Measurements from ENCODE around the gene HK1.
A peak's percentile ranks its signal among the peaks of the same experiment; 100 is the strongest.

The HK1 gene

DNA sequence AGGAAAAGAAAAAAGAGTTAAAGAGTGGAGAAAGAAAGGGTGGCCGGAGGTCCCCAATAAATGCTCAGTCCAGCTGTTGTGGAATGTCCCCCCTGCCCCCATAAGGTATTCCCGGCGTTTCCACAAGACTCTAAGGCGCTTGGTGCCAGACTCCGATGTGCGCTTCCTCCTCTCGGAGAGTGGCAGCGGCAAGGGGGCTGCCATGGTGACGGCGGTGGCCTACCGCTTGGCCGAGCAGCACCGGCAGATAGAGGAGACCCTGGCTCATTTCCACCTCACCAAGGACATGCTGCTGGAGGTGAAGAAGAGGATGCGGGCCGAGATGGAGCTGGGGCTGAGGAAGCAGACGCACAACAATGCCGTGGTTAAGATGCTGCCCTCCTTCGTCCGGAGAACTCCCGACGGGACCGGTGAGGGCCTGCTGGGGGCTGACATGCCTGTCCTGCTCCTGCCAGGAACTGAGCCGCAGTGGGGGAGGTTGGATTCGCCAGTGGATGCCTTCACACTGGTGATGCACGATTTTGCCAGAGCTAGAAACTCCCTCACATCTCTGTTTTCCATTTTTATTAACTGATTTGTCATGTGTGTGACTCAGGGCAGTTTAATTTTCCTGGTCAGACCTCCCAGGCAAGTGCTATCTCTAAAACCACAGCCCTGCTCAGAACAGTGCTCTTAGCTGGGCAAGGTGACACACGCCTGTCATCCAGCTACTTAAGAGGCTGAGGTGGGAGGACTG lies 104.3 kb downstream of the HK1 start:
- no peak for DNase-seq

- no peak for DNase-seq
These were observed 105.3 kb downstream of the HK1 start for GRCh38 chr10:69383558-69383957.

DNA sequence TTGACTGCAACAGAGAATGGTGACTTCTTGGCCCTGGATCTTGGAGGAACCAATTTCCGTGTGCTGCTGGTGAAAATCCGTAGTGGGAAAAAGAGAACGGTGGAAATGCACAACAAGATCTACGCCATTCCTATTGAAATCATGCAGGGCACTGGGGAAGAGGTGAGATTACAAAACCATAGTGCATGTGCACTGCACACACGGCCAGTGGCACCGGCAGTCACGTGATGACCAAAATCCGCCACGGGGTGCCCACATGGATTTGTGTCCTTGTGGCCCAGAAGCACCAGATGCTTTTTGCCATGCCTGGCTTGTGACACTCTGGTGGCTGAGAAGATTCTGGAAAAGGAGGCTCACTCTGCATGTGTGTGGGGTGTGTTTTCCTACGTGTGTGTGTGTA lies 106.0 kb downstream of the HK1 start:
- DNase-seq: no peak

GRCh38 chr10:69385454-69386350 lies 107.4 kb downstream of the HK1 start:
- DNase-seq: no peak

DNA sequence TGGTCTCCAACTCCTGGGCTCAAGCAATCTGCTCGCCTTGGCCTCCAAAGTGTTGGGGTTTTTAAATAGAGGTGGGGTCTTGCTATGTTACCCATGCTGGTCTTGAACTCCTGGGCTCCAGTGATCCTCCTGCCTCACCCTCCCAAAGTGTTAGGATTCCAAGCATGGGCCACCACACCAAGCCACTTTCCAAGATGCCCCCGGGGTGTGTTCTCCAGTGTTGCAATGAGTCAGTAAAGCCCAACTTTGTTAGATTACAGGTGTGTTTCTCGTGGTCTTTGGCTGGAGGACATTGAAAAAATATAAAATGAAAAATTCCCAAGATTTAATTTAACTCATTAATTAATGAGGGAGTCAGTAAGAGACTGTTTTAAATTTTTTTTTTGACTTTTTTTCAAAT lies 109.2 kb downstream of the HK1 start:
- DNase-seq: no peak

- DNase-seq: no peak
These were observed 110.2 kb downstream of the HK1 start for GRCh38 chr10:69388488-69388887.

- no peak for DNase-seq
These were observed 111.7 kb downstream of the HK1 start for GRCh38 chr10:69389827-69390490.

DNA sequence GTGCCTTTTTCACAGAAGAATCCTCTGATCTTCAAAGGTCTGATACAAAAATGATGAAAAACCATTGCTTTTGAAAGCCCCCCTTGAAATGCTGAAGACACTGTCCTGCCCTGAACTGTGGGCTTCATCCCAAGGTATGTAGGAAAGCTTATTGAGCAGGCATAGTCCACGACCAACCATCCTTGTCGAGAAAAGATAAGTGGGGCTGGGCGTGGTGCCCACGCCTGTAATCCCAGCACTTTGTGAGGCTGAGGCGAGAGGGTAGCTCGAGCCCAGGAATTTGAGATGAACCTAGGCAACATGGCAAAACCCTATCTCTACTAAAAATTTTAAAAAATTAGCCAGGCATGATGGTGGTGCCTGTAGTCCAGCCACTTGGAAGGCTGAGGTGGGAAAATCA lies 112.9 kb downstream of the HK1 start:
- no peak for DNase-seq

DNA sequence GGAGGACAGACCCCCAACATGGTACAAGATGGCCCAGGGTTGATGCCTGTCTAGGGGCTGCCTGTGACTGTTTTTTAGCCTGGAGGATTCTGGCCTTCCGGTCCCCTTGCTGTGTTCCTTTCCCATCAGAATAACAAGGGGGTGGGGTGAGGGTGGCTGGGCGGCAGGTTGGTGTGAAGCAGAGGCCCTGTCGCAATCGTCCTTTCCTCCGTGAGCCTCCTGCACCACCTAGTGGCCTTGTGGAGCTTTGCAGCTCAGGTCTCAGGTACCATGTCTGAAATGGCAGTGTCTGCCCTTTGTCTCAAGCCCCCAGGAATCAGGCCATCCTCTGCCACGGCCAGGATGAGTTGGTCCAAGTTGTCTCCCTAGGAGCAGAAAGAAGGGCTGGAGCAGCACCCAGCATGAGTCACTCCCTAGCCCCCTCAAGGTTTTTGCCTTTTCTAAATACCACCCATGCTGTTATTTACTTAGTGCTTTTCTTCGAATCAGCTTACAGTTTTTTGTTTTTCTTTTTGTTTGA lies 114.2 kb downstream of the HK1 start:
- DNase-seq: peak; percentile 85 to 87

DNA sequence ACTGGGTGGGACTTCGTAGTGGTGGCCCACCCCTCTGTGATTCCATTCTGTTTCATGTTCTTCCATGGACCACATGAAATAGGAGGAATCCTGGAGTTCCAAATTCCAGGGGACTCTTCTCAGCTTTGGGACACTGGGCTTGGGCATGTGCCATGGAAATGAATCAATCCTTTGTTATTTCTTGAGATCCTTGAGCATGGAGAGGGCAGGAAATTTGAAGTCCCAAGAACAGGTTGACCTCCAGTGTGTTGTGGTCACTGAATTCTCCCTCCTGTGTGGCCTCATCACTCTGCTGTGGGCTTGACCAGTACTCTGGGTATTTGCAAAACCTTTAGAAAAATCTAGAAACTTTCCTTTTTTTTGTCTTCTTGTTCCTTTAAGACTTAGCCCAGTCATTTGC lies 115.7 kb downstream of the HK1 start:
- DNase-seq: no peak

- DNase-seq: no peak
These were observed 119.7 kb downstream of the HK1 start for GRCh38 chr10:69397972-69398371.

- DNase-seq: no peak
These were observed 120.2 kb downstream of the HK1 start for GRCh38 chr10:69398466-69398865.

GRCh38 chr10:69400936-69401335 lies 122.6 kb downstream of the HK1 start:
- DNase-seq: no peak

DNA sequence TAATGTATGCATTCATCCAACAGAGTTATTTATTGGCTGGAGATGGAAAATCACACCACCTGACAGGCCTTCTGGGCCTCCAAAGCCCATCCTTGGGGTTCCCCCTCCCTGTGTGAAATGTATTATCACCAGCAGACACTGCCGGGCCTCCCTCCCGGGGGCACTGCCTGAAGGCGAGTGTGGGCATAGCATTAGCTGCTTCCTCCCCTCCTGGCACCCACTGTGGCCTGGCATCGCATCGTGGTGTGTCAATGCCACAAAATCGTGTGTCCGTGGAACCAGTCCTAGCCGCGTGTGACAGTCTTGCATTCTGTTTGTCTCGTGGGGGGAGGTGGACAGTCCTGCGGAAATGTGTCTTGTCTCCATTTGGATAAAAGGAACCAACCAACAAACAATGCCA lies 123.1 kb downstream of the HK1 start:
- DNase-seq: no peak

DNA sequence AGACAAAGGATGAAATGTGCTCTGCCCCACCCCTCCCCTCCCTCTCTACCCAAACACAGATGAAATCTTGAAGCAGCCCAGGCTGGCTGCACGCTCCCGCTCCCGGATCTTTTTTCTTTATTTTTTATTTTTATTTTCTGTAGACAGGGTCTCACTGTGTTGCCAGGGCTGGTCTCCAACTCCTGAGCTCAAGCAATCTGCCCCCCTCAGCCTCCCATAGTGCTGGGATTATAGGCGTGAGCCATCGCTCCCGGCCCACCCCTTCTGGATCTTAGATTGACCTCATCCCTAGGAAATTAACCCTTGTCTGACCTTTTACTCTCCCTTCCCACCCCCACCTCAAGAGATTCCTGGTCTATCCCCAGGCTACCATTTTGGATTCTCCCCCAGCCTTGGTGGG lies 124.1 kb downstream of the HK1 start:
- no peak for DNase-seq

DNA sequence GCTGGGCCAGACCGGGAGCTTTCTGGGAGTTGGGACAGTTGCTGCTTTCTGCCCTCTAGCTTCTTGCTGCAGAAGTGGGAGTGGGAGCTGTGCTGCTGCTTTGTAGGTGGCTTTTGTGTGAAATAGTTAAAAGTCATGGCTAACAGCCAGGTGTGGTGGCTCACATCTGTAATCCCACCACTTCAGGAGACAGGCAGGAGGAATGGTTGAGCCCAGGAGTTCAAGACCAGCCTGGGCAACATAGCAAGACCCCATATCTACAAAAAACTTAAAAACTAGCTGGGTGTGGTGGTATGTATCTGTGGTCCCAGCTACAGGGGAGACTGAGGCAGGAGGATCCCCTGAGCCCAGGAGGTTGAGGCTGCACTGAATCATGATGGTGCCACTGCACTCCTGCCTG lies 124.8 kb downstream of the HK1 start:
- DNase-seq: no peak

- DNase-seq: no peak
These were observed 125.2 kb downstream of the HK1 start for GRCh38 chr10:69403519-69403918.

GRCh38 chr10:69404786-69405185 lies 126.5 kb downstream of the HK1 start:
- DNase-seq: no peak

GRCh38 chr10:69405221-69405620 lies 126.9 kb downstream of the HK1 start:
- no peak for DNase-seq

DNA sequence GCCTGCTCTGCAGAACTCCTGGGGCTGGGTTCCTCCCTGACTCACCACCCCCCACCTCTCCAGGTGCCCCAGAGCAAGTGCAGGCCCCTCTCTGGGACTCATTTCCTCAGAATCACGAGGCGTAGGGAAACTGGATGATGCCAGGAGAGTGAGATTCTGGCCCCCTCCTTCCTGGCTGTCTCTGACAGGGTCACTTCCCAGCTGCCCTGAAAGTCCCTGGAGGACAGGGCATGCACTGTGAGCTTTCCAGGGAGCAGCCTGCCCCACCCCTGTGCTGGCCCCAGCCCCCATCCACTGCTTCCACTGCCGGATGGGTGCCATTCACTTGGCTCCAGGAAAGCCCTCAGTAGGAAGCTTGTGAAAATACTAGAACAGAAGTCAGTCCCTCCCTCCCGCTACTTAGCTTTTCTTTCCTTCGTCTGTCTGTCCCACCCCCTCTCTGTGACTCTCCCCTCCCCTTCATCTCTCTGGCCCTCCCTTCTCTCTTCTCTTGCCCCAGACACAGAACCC lies 128.1 kb downstream of the HK1 start:
- no peak for DNase-seq

DNA sequence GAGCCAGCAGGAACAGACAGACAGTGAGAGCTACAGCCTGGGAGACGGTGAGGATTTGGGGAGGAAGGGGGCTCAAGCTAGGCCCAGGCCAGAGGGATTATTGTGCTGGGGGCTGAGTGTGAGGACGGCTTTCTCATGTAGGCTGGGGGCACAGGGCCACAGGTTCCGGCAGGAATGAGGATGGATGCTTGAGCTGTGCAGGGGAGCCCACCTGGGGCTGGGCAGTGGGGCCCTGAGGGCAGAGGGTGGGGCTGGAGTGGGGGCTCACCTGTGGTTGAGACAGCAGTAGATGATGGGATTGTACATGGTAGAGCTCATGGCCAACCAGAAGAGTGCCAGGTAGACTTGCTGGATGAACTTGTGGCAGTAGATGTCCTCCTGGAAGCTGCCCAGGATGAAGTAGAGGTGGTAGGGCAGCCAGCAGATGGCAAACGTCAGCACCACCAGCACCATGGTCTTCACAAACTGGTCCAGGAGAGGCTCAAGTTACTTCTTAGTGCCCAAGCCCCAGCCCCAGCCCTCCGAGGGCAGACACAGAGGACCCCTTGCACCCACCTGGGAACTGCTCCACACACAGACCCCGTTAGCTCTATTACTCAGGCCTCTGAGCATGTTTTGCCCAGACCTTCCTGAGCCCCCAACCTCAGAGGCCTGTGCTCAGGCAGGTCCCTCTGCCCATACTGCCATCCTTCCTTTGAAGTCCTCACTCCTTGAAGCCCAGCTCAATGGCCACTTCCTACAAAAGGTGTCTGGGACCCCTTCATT lies 128.7 kb downstream of the HK1 start:
- no peak for DNase-seq

DNA sequence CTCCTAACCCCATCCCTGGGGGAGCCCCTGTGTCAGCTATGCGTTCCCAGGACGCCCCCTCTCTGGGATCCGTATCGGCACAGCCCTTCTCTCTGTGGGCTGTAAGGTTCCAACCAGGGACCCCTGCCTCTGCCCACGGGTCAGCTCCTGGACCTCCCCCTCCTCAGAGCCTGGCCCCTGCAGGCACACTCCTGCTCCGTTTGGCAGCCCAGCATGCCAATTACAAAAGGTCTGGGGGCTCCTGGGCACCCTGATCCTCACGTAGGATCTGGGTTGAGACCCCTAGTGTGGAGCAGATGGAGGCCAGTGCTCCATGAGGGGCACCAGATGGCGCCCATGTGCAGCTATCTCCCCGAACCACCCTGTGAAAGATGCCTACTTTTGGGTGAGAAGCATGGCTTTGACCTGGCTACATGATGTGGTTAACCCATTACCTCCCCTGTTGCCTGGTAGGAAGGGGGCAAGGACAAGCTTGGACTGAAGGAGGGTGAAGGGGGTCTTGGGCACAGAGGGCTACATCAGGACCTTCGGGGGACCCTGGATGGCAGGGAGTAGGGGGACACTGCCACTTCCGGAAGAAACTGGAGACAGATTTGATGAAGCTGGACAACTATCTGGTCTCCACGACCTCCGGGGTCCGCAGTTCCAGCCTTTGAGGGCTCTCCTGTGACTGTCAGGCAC lies 129.5 kb downstream of the HK1 start:
- peak; percentile 37 to 40 for DNase-seq
